Endothelial cell of umbilical vein (primary cell): ENCODE measurements around the gene TCTN2. TPM values are rescaled to one million over a fixed set of nuclear protein-coding genes. Genes with fewer than 3 reads are reported as not detected.

Experiments
- BruUV-seq: library from RNA; stranded (reverse); fragments of 400-500 nt; replicated peaks from 2 replicates; lab custom pipeline; 2021; lab: Mats Ljungman, UMichigan
- CTCF ChIA-PET: fragments of 300-600, 350-600 bp; sonication (Branson Sonifier 250); formaldehyde crosslinking; loops from one replicate; lab custom pipeline; 2021; ENCODE audit warnings: antibody characterized with exemption, inconsistent platforms; lab: Charles Lee
- POLR2A ChIA-PET: fragments of 300-600, 350-600 bp; sonication (Branson Sonifier 250); formaldehyde crosslinking; loops from one replicate; lab custom pipeline; 2021; ENCODE audit warnings: antibody characterized with exemption, inconsistent platforms; lab: Charles Lee
- DNase-seq: peaks from one replicate; pipeline ENCODE4 v3.0.0-alpha.2; 2011; ENCODE audit warnings: low read depth, low spot score
- FAIRE-seq: peaks from 2 replicates; lab custom pipeline; 2011; peaks lifted over from hg19 to GRCh38; lab: Jason Lieb, UNC
- H2AFZ ChIP-seq: 2 replicates; pipeline ENCODE4 v1.6.0; 2012; ENCODE audit warnings: low read depth, low read length, control low read depth, inconsistent platforms
- H3K27ac ChIP-seq: 2 replicates; pipeline ENCODE4 v1.5.1; 2011; ENCODE audit warnings: low read depth, mild to moderate bottlenecking, control low read depth, low read length, moderate library complexity; ENCODE audit not compliant: insufficient read depth
- H3K27me3 ChIP-seq, 2 experiments: 2 replicates each; pipeline versions ENCODE4 v1.6.0 to v1.6.1; 2011; ENCODE audit warnings: low read length in 2 of 2, mixed read lengths in 1 of 2; ENCODE audit not compliant: control insufficient read depth in 2 of 2, insufficient read depth in 2 of 2
- H3K36me3 ChIP-seq, 2 experiments: 2 replicates in 1 of 2; 3 replicates in 1 of 2; pipeline ENCODE4 v1.5.1; 2011; ENCODE audit warnings: low read length in 2 of 2, mild to moderate bottlenecking in 1 of 2, moderate library complexity in 1 of 2; ENCODE audit not compliant: control insufficient read depth in 2 of 2, insufficient read depth in 2 of 2; ENCODE audit errors: extremely low read depth in 1 of 2
- H3K4me1 ChIP-seq: 3 replicates; pipeline ENCODE4 v1.5.1; 2011; ENCODE audit warnings: mild to moderate bottlenecking, low read length; ENCODE audit not compliant: control insufficient read depth, insufficient read depth; ENCODE audit errors: extremely low read depth
- H3K4me2 ChIP-seq: 2 replicates; pipeline ENCODE4 v1.6.1; 2011; ENCODE audit warnings: low read length, control low read depth, mixed read lengths; ENCODE audit not compliant: insufficient read depth
- H3K4me3 ChIP-seq, 3 experiments: fragments of 200-600 bp in 1 of 3; sonication (generic), shearing (Covaris generic) in 1 of 3; replicated peaks in 1 of 3; 2 replicates each; pipeline ENCODE4 v1.5.1; 2011 to 2016; ENCODE audit warnings: control low read depth in 3 of 3, low read length in 3 of 3, mild to moderate bottlenecking in 2 of 3, inconsistent platforms in 1 of 3, low read depth in 1 of 3, moderate library complexity in 1 of 3; ENCODE audit not compliant: insufficient read depth in 1 of 3
- H3K79me2 ChIP-seq: 2 replicates; pipeline ENCODE4 v1.6.0; 2012; ENCODE audit warnings: low read length, inconsistent platforms; ENCODE audit not compliant: control insufficient read depth, insufficient read depth
- H3K9ac ChIP-seq: replicated peaks from 2 replicates; pipeline ENCODE3; 2011; ENCODE audit warnings: low read length, control low read depth; ENCODE audit not compliant: insufficient read depth; ENCODE audit errors: extremely low read depth
- H3K9me1 ChIP-seq: replicated peaks from 3 replicates; pipeline ENCODE4 v1.6.0; 2011; ENCODE audit warnings: mild to moderate bottlenecking, low read length; ENCODE audit not compliant: control insufficient read depth, insufficient read depth; ENCODE audit errors: extremely low read depth
- H3K9me3 ChIP-seq: replicated peaks from 2 replicates; pipeline ENCODE4 v1.5.1; 2012; ENCODE audit warnings: low read length, inconsistent platforms; ENCODE audit not compliant: control insufficient read depth, insufficient read depth
- H4K20me1 ChIP-seq: replicated peaks from 2 replicates; pipeline ENCODE3; 2011; ENCODE audit warnings: mild to moderate bottlenecking, low read length; ENCODE audit not compliant: control insufficient read depth, insufficient read depth; ENCODE audit errors: extremely low read depth
- CTCF ChIP-seq, 2 donors: IDR thresholded peaks; 1 replicate in 1 of 2; 2 replicates in 1 of 2; pipeline ENCODE4 v1.5.1; 2011; ENCODE audit warnings: low read length in 2 of 2, mild to moderate bottlenecking in 2 of 2, moderate library complexity in 2 of 2, control low read depth in 1 of 2, inconsistent platforms in 1 of 2, low read depth in 1 of 2; ENCODE audit not compliant: insufficient read depth in 1 of 2; ENCODE audit errors: extremely low read depth in 1 of 2
- EZH2 ChIP-seq: IDR thresholded peaks from 2 replicates; pipeline ENCODE4 v1.6.1; 2012; ENCODE audit warnings: borderline replicate concordance, low read depth, mild to moderate bottlenecking, moderate library complexity, low read length, inconsistent platforms; ENCODE audit not compliant: severe bottlenecking
- FOS ChIP-seq: IDR thresholded peaks from 2 replicates; pipeline ENCODE4 v1.6.1; 2011; ENCODE audit warnings: mild to moderate bottlenecking, low read length, moderate library complexity, borderline replicate concordance; ENCODE audit not compliant: insufficient read depth
- GATA2 ChIP-seq: IDR thresholded peaks from 2 replicates; pipeline ENCODE4 v1.7.0; 2011; ENCODE audit warnings: low read depth, mild to moderate bottlenecking, moderate library complexity, mixed read lengths, low read length; ENCODE audit not compliant: insufficient read length, insufficient read depth
- JUN ChIP-seq: IDR thresholded peaks from 2 replicates; pipeline ENCODE4 v1.6.1; 2011; ENCODE audit warnings: borderline replicate concordance, low read depth; ENCODE audit not compliant: insufficient read length, insufficient read depth
- MAX ChIP-seq: IDR thresholded peaks from 2 replicates; pipeline ENCODE4 v1.6.1; 2011; ENCODE audit not compliant: insufficient read depth, insufficient read length
- MYC ChIP-seq: IDR thresholded peaks from one replicate; pipeline ENCODE4 v1.6.1; 2011; ENCODE audit warnings: mild to moderate bottlenecking, low read depth, low read length
- POLR2A ChIP-seq: IDR thresholded peaks from 2 replicates; pipeline ENCODE4 v1.6.1; 2012; ENCODE audit warnings: low read depth, mild to moderate bottlenecking, control low read depth, low read length
- POLR2AphosphoS5 ChIP-seq: IDR thresholded peaks from 2 replicates; pipeline ENCODE4 v1.6.1; 2012; ENCODE audit warnings: low read depth, mild to moderate bottlenecking, control low read depth, low read length, moderate library complexity; ENCODE audit not compliant: insufficient read depth
- dilution Hi-C: fragments of 300-500 bp; cut with MboI; formaldehyde crosslinking; loops from one replicate; pipeline ENCODE4 v1.15.0; 2019; ENCODE audit warnings: low sequenced_read_pairs; ENCODE audit not compliant: extremely low pct_ligation_motif_present
- intact Hi-C: fragments of 100-400 bp; cut with micrococcal nuclease; formaldehyde crosslinking; loops from one replicate; pipeline ENCODE4 v1.10.0; 2022
- polyA plus RNA-seq, 4 experiments: library from polyadenylated mRNA; depleted of rRNA in 3 of 4; stranded (reverse) in 3 of 4; unstranded in 1 of 4; fragments of >200 nt; gene quantifications; 2 replicates each; pipeline versions ENCODE4 v1.2.1 to v1.2.3, GENCODE V29; 2011 to 2012; ENCODE audit warnings: missing spikeins in 1 of 4
- total RNA-seq: library from RNA; stranded (reverse); gene quantifications from 2 replicates; pipeline ENCODE4 v1.2.3, GENCODE V29; 2021

The TCTN2 gene
- total and polyA plus RNA-seq, 2 donors (not counting 3 experiments of a cell fraction or from before 2014, with no cell fraction given), result 11.2 to 16.7 TPM

GRCh38 chr12:123707466-123707865 lies 36.6 kb downstream of the TCTN2 start:
- Histone ChIP-seq H3K36me3 (peaks cover 0 to 3% of the 10 kb centered on the region in 2 experiments), H3K9me3 (no peaks in the 10 kb centered on the region), H3K4me1 (no peaks in the 10 kb centered on the region), H3K9ac (no peak overlapping the region), H3K4me2 (no peak overlapping the region), H2AFZ (no peak overlapping the region), H4K20me1 (no peaks in the 10 kb centered on the region), H3K79me2 (peaks cover 1% of the 10 kb centered on the region), H3K9me1 (no peaks in the 10 kb centered on the region), H3K4me3 (no peak overlapping the region), H3K27me3 (no peaks in the 10 kb centered on the region), H3K27ac (no peak overlapping the region)
- BruUV-seq, result no TSS peak
- no peak for FAIRE-seq
- DNase-seq, result no peak
- CTCF ChIA-PET, result no interaction called here
- intact Hi-C loops, result no loop called here
- TF ChIP-seq JUN, result no peak
- TF ChIP-seq MYC, result no peak
- TF ChIP-seq EZH2, result no peak
- no peak for TF ChIP-seq GATA2
- no peak for TF ChIP-seq POLR2A
- POLR2A ChIA-PET, result no interaction called here
- dilution Hi-C loops, result no loop called here

- FAIRE-seq (no peak), DNase-seq (no peak)
- POLR2A ChIA-PET, result no interaction called here
- BruUV-seq, result no TSS peak
- intact Hi-C loops, result loop anchor here (2.0 kb wide), 1 partner anchor 254 kb away; the partner anchor contains the start of gene SNRNP35
- H3K9me1 ChIP-seq, result no peaks in the 10 kb centered on the region
- peak overlapping the region; percentile 34 for H3K27ac ChIP-seq
- peaks cover 24% of the 10 kb centered on the region for H3K79me2 ChIP-seq
- H3K36me3 ChIP-seq, result no peaks in the 10 kb centered on the region
- dilution Hi-C loops, result no loop called here
- peak overlapping the region; percentile 88 for H3K9ac ChIP-seq
- peak overlapping the region; percentile 87 to 98 (median 90) for H3K4me3 ChIP-seq
- no peaks in the 10 kb centered on the region for H3K9me3 ChIP-seq
- H4K20me1 ChIP-seq, result no peaks in the 10 kb centered on the region
- TF ChIP-seq FOS (no peak), JUN (no peak), MAX (no peak), POLR2A (no peak), MYC (no peak), POLR2AphosphoS5 (no peak), CTCF (IDR thresholded peaks at IDR 0.05; ENCODE audit: extremely low read depth in 1 of 2, insufficient read depth in 1 of 2, low read depth in 1 of 2, low read length in 2 of 2) (no peak), GATA2 (no peak), EZH2 (no peak)
- CTCF ChIA-PET, result interaction anchor here (1.2 to 1.6 kb wide), 4 partner anchors 14 to 448 kb away, joined by 3 read pairs; no protein-coding TSS in a partner anchor
- no peaks in the 10 kb centered on the region for H3K27me3 ChIP-seq
- peak overlapping the region; percentile 94 for H3K4me2 ChIP-seq
- H2AFZ ChIP-seq, result peak overlapping the region; percentile 88
- H3K4me1 ChIP-seq, result peaks cover 8% of the 10 kb centered on the region
These were observed 41.9 kb downstream of the TCTN2 start for GRCh38 chr12:123712780-123713319.
